ENCODE measurements around the gene MMP14. TPM values are rescaled to one million over a fixed set of nuclear protein-coding genes. Genes with fewer than 3 reads are reported as not detected.
A peak's percentile ranks its signal among the peaks of the same experiment; 100 is the strongest.

Gene MMP14
- polyA plus RNA-seq, 3 donors = 0.14 to 4.6 (median 0.44) TPM

DNA sequence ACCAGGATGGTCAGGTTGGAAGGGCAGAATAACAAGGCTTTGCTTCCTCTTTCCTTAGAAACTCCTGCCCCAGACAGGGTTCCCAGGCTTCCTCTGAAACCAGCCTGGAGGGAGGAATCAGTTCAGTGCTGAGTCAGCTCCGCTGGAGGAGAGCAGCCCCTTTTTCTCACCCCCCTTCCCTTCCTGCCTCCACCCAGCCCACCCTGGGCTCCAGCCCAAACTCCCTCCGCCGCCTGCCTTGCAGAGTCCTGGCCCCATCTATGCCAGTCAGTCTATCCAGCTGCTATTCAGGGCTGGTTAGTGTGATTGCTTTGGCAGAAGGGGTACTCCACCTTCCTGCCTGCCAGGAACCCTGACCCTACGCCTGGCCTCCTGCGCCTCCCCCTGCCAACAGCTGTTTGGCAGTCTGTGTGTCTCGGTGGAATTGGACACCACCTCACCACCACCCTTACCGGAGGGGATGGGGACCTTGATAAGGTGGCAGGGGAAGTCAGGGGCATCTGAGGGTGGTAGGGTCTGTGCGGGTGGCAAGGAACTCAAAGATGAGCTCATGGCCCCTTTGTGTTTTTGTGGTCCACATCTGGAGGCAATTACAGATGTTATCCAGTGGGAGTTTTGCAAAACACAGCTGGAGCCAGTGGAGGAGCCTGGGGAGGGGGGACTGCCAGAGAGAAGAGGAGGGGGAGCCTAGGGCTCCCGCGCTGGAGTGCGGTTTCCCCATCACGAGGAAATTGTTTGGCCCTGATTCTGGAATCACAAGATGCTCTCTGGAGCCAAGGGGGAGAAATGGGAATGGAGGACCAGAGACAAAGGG, 12.2 kb downstream of the MMP14 start:
- H3K36me3 Mint-ChIP-seq = peaks cover 3 to 4% of the 10 kb centered on the region in 2 donors
- peaks cover 28% of the 10 kb centered on the region for H3K4me1 Mint-ChIP-seq
- no peaks in the 10 kb centered on the region for H4K20me1 ChIP-seq (ENCODE audit: insufficient read depth, low read length)
- DNase-seq = peak in 2 of 3 donors; percentile 24 to 73
- no peaks in the 10 kb centered on the region for H3K79me2 ChIP-seq (ENCODE audit: insufficient read depth, low read length)
- intact Hi-C loops (cut with micrococcal nuclease) = no loop called here
- H3K4me3 ChIP-seq (replicated peaks in 1 of 3; ENCODE audit: low read depth in 2 of 3, low read length in 3 of 3) = peak overlapping the region in 1 of 3 experiments; percentile 54
- peaks cover 0 to 5% of the 10 kb centered on the region in 2 donors for H3K27me3 ChIP-seq (ENCODE audit: control insufficient read depth in 2 of 2, insufficient read depth in 2 of 2, low read length in 2 of 2)
- no peaks in the 10 kb centered on the region for H3K9me3 ChIP-seq (replicated peaks in 1 of 2; ENCODE audit: control insufficient read depth in 1 of 2, insufficient read depth in 1 of 2, low read length in 2 of 2)
- H2AFZ ChIP-seq (ENCODE audit: insufficient read depth, low read depth, low read length, poor library complexity, severe bottlenecking) = peak overlapping the region; percentile 37
- no peak overlapping the region for H3K27ac ChIP-seq (ENCODE audit: low read depth in 1 of 2, low read length in 2 of 2)
- TF ChIP-seq, protein P1, sequence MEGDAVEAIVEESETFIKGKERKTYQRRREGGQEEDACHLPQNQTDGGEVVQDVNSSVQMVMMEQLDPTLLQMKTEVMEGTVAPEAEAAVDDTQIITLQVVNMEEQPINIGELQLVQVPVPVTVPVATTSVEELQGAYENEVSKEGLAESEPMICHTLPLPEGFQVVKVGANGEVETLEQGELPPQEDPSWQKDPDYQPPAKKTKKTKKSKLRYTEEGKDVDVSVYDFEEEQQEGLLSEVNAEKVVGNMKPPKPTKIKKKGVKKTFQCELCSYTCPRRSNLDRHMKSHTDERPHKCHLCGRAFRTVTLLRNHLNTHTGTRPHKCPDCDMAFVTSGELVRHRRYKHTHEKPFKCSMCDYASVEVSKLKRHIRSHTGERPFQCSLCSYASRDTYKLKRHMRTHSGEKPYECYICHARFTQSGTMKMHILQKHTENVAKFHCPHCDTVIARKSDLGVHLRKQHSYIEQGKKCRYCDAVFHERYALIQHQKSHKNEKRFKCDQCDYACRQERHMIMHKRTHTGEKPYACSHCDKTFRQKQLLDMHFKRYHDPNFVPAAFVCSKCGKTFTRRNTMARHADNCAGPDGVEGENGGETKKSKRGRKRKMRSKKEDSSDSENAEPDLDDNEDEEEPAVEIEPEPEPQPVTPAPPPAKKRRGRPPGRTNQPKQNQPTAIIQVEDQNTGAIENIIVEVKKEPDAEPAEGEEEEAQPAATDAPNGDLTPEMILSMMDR (IDR thresholded peaks at IDR 0.05) = no peak
- H3K4me2 ChIP-seq (replicated peaks; ENCODE audit: extremely low read depth, low read length, poor library complexity, severe bottlenecking) = peak overlapping the region; percentile 58
- H3K27me3 Mint-ChIP-seq (ENCODE audit: low read depth in 3 of 3) = peaks cover 4 to 30% (median 13%) of the 10 kb centered on the region in 3 donors
- WGBS (ENCODE audit: insufficient coverage) = 6% methylated on average over 6 of the region's 12 CpGs
- H3K4me3 Mint-ChIP-seq = peak overlapping the region; percentile 45 to 80
- H3K9me3 Mint-ChIP-seq = peaks cover 0 to 2% (median 0%) of the 10 kb centered on the region in 7 donors
- H3K36me3 ChIP-seq (replicated peaks in 1 of 2; ENCODE audit: control insufficient read depth in 1 of 2, insufficient read depth in 2 of 2, low read length in 2 of 2) = no peaks in the 10 kb centered on the region
- H3K4me1 ChIP-seq (ENCODE audit: control insufficient read depth in 1 of 2, insufficient read depth in 2 of 2, low read length in 2 of 2) = peaks cover 19 to 30% of the 10 kb centered on the region in 2 donors
- H3K9ac ChIP-seq (ENCODE audit: insufficient read depth, low read length, poor library complexity, severe bottlenecking) = no peak overlapping the region
- H3K27ac Mint-ChIP-seq = peak overlapping the region in 5 of 7 donors; percentile 32 to 76 (median 64)

DNA sequence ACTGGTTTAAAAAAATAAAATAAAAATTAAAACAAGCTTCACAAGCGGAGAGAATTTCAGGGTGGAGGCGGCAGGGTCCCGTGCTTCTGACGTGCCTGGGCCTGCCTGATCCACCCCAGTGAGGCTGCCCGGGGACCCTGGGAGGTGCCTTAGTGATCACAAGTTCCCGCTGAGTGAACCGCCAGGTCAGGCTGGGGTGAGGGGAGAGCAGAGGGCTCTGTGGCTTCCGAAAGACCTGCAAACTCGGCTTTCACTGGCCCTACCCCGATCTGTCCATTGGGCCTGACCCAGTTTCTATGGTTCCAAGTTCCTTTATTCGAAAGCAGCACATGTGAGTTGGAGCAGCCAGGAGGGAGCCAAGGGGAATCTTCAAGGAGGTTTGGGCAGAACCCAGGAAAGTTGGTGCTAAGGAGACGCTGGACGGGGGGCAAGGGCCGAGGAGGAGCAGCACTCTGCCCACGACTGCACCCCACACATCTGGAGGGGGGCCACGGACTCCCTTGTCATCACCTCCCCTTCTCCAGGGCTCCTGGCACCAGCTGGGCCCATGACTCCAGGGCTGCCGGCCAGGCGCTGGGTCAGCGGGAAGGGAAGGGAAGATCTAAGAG, 12.9 kb downstream of the MMP14 start:
- Mint-ChIP-seq H3K27ac (no peak overlapping the region), H3K4me3 (no peak overlapping the region), H3K36me3 (peaks cover 1 to 4% of the 10 kb centered on the region in 2 donors), H3K27me3 (ENCODE audit: low read depth in 3 of 3) (peaks cover 4 to 28% (median 13%) of the 10 kb centered on the region in 3 donors), H3K4me1 (peaks cover 28% of the 10 kb centered on the region), H3K9me3 (peaks cover 0 to 2% (median 0%) of the 10 kb centered on the region in 7 donors)
- 95% methylated on average over 11 of the region's 19 CpGs for WGBS (ENCODE audit: insufficient coverage)
- Histone ChIP-seq H3K4me3 (replicated peaks in 1 of 3; ENCODE audit: low read depth in 2 of 3, low read length in 3 of 3) (no peak overlapping the region), H4K20me1 (ENCODE audit: insufficient read depth, low read length) (no peaks in the 10 kb centered on the region), H3K79me2 (ENCODE audit: insufficient read depth, low read length) (no peaks in the 10 kb centered on the region), H3K4me1 (ENCODE audit: control insufficient read depth in 1 of 2, insufficient read depth in 2 of 2, low read length in 2 of 2) (peaks cover 19 to 30% of the 10 kb centered on the region in 2 donors), H3K27me3 (ENCODE audit: control insufficient read depth in 2 of 2, insufficient read depth in 2 of 2, low read length in 2 of 2) (peaks cover 0 to 5% of the 10 kb centered on the region in 2 donors), H2AFZ (ENCODE audit: insufficient read depth, low read depth, low read length, poor library complexity, severe bottlenecking) (no peak overlapping the region), H3K9me3 (replicated peaks in 1 of 2; ENCODE audit: control insufficient read depth in 1 of 2, insufficient read depth in 1 of 2, low read length in 2 of 2) (no peaks in the 10 kb centered on the region), H3K9ac (ENCODE audit: insufficient read depth, low read length, poor library complexity, severe bottlenecking) (no peak overlapping the region), H3K36me3 (replicated peaks in 1 of 2; ENCODE audit: control insufficient read depth in 1 of 2, insufficient read depth in 2 of 2, low read length in 2 of 2) (no peaks in the 10 kb centered on the region), H3K27ac (ENCODE audit: low read depth in 1 of 2, low read length in 2 of 2) (no peak overlapping the region), H3K4me2 (replicated peaks; ENCODE audit: extremely low read depth, low read length, poor library complexity, severe bottlenecking) (no peak overlapping the region)
- intact Hi-C loops (cut with micrococcal nuclease) = no loop called here
- no peak for DNase-seq
- TF ChIP-seq, protein P1 (IDR thresholded peaks at IDR 0.05) = no peak

Data from CD14-positive monocyte (primary cell).